Measurements from ENCODE around the gene CASZ1.

- TF ChIP-seq CTCF (IDR thresholded peaks at IDR 0.05) (no peak), POLR2A (IDR thresholded peaks at IDR 0.05) (no peak), EP300 (IDR thresholded peaks at IDR 0.05) (no peak), POLR2AphosphoS5 (IDR thresholded peaks at IDR 0.05) (no peak)
Observed at GRCh38 chr1:10693152-10693496, 103.3 kb downstream of the CASZ1 start.
